H1 (cell line): ENCODE results near the gene EVPL. TPM values are rescaled to one million over a fixed set of nuclear protein-coding genes. Genes with fewer than 3 reads are reported as not detected.
A peak's percentile ranks its signal among the peaks of the same experiment; 100 is the strongest.

Experiments used
- CTCF ChIA-PET: fragments of 300-600 bp; sonication (Branson Sonifier 250); formaldehyde crosslinking; loops from one replicate; lab custom pipeline; 2021; ENCODE audit not compliant: partially characterized antibody; lab: Charles Lee
- POLR2A ChIA-PET: fragments of 300-600 bp; sonication (Branson Sonifier 250); formaldehyde crosslinking; loops from one replicate; lab custom pipeline; 2021; ENCODE audit warnings: inconsistent platforms; ENCODE audit not compliant: partially characterized antibody; lab: Charles Lee
- DNase-seq, 2 experiments: peaks; one replicate each; pipeline versions ENCODE4 v3.0.0 to v3.0.0-alpha.2; 2010 to 2022; ENCODE audit warnings: low spot score in 2 of 2, low read depth in 1 of 2, mixed read lengths in 1 of 2
- FAIRE-seq: peaks from 2 replicates; lab custom pipeline; 2011; peaks lifted over from hg19 to GRCh38; lab: Jason Lieb, UNC
- H2AFZ ChIP-seq: 2 replicates; pipeline ENCODE4 v1.8.1; 2012; ENCODE audit warnings: low read length, inconsistent platforms
- H2AK5ac ChIP-seq: 2 replicates; pipeline ENCODE4 v1.6.1; 2013; ENCODE audit warnings: low read depth, low read length
- H2BK120ac ChIP-seq: replicated peaks from 2 replicates; pipeline ENCODE3; 2013; ENCODE audit warnings: low read depth, low read length, inconsistent platforms
- H2BK12ac ChIP-seq: 2 replicates; pipeline ENCODE4 v1.6.1; 2013; ENCODE audit warnings: low read depth, low read length
- H2BK15ac ChIP-seq: 2 replicates; pipeline ENCODE4 v1.6.1; 2013; ENCODE audit warnings: low read length
- H2BK20ac ChIP-seq: 2 replicates; pipeline ENCODE4 v1.6.1; 2013; ENCODE audit warnings: low read length
- H2BK5ac ChIP-seq: 2 replicates; pipeline ENCODE4 v1.6.1; 2013; ENCODE audit warnings: low read depth, low read length
- H3K14ac ChIP-seq: 2 replicates; pipeline ENCODE4 v1.6.1; 2013; ENCODE audit warnings: inconsistent platforms; ENCODE audit not compliant: insufficient read length
- H3K18ac ChIP-seq: 2 replicates; pipeline ENCODE4 v1.6.1; 2013; ENCODE audit warnings: low read length; ENCODE audit errors: extremely low read depth
- H3K23ac ChIP-seq: 2 replicates; pipeline ENCODE4 v1.6.1; 2013; ENCODE audit warnings: inconsistent platforms; ENCODE audit not compliant: insufficient read length
- H3K23me2 ChIP-seq: 2 replicates; pipeline ENCODE4 v1.6.1; 2013; ENCODE audit warnings: low read depth, low read length
- H3K27ac ChIP-seq: 2 replicates; pipeline ENCODE4 v1.6.1; 2011; ENCODE audit warnings: low read depth, low read length, inconsistent platforms
- H3K27me3 ChIP-seq, 4 experiments: replicated peaks in 1 of 4; 1 replicate in 1 of 4; 2 replicates in 3 of 4; pipeline versions ENCODE4 v1.6.1 to v1.8.1; 2011 to 2013; ENCODE audit warnings: low read length in 3 of 4, mild to moderate bottlenecking in 3 of 4, inconsistent platforms in 2 of 4, mixed read lengths in 2 of 4, moderate library complexity in 1 of 4; ENCODE audit not compliant: control insufficient read depth in 3 of 4, insufficient read depth in 3 of 4; ENCODE audit errors: extremely low read depth in 1 of 4
- H3K36me3 ChIP-seq, 4 experiments: 2 replicates each; pipeline versions ENCODE4 v1.6.1 to v1.8.1; 2011 to 2013; ENCODE audit warnings: mild to moderate bottlenecking in 4 of 4, low read length in 3 of 4, moderate library complexity in 2 of 4, control low read depth in 1 of 4, inconsistent platforms in 1 of 4; ENCODE audit not compliant: insufficient read depth in 4 of 4, control insufficient read depth in 2 of 4
- H3K4ac ChIP-seq: replicated peaks from 2 replicates; pipeline ENCODE3; 2013; ENCODE audit warnings: low read length, low read depth, mixed read lengths, inconsistent platforms; ENCODE audit not compliant: insufficient read length
- H3K4me1 ChIP-seq, 4 experiments: replicated peaks in 1 of 4; 1 replicate in 1 of 4; 2 replicates in 3 of 4; pipeline versions ENCODE4 v1.6.1 to v1.8.1; 2011 to 2013; ENCODE audit warnings: low read length in 3 of 4, inconsistent platforms in 2 of 4, mixed read lengths in 1 of 4; ENCODE audit not compliant: insufficient read depth in 4 of 4, control insufficient read depth in 3 of 4
- H3K4me2 ChIP-seq, 2 experiments: 2 replicates each; pipeline versions ENCODE4 v1.6.1 to v1.8.1; 2011 to 2013; ENCODE audit warnings: low read depth in 2 of 2, low read length in 2 of 2, control low read depth in 1 of 2, inconsistent platforms in 1 of 2, mild to moderate bottlenecking in 1 of 2; ENCODE audit not compliant: insufficient read depth in 1 of 2
- H3K4me3 ChIP-seq, 4 experiments: fragments of 200-600, 300-600 bp in 1 of 4; sonication (generic), shearing (Covaris generic), sonication (Bioruptor Twin) in 1 of 4; 2 replicates each; pipeline versions ENCODE4 v1.5.1 to v1.8.1; 2011 to 2016; ENCODE audit warnings: low read length in 4 of 4, low read depth in 3 of 4, control low read depth in 2 of 4, inconsistent platforms in 2 of 4, mild to moderate bottlenecking in 2 of 4, mixed read lengths in 1 of 4, moderate library complexity in 1 of 4; ENCODE audit not compliant: insufficient read depth in 2 of 4; ENCODE audit errors: extremely low read depth in 1 of 4
- H3K56ac ChIP-seq: replicated peaks from 2 replicates; pipeline ENCODE3; 2013; ENCODE audit warnings: low read depth, mild to moderate bottlenecking, mixed read lengths, low read length, inconsistent platforms; ENCODE audit not compliant: insufficient read length
- H3K79me1 ChIP-seq: 2 replicates; pipeline ENCODE4 v1.6.1; 2013; ENCODE audit warnings: low read depth, low read length, control low read depth
- H3K79me2 ChIP-seq, 2 experiments: 2 replicates each; pipeline versions ENCODE4 v1.6.1 to v1.8.1; 2012 to 2013; ENCODE audit warnings: low read length in 2 of 2, mild to moderate bottlenecking in 2 of 2, inconsistent platforms in 1 of 2; ENCODE audit not compliant: insufficient read depth in 2 of 2, control insufficient read depth in 1 of 2
- H3K9ac ChIP-seq, 4 experiments: replicated peaks in 1 of 4; 1 replicate in 1 of 4; 2 replicates in 3 of 4; pipeline versions ENCODE4 v1.6.1 to v1.8.1; 2011 to 2013; ENCODE audit warnings: low read depth in 3 of 4, low read length in 3 of 4, control low read depth in 2 of 4, mild to moderate bottlenecking in 2 of 4, moderate library complexity in 2 of 4, inconsistent platforms in 1 of 4; ENCODE audit errors: extremely low read depth in 1 of 4
- H3K9me3 ChIP-seq, 2 experiments: 2 replicates each; pipeline versions ENCODE4 v1.6.1 to v1.8.1; 2012 to 2013; ENCODE audit warnings: mild to moderate bottlenecking in 2 of 2, moderate library complexity in 2 of 2, control low read depth in 1 of 2, inconsistent platforms in 1 of 2, low read depth in 1 of 2, low read length in 1 of 2, mixed read lengths in 1 of 2; ENCODE audit not compliant: insufficient read depth in 2 of 2
- H4K20me1 ChIP-seq, 2 experiments: replicated peaks in 1 of 2; 2 replicates each; pipeline versions ENCODE3 to v1.8.1; 2011 to 2013; ENCODE audit warnings: inconsistent platforms in 2 of 2, low read length in 2 of 2, mild to moderate bottlenecking in 1 of 2; ENCODE audit not compliant: insufficient read depth in 2 of 2, control insufficient read depth in 1 of 2
- H4K5ac ChIP-seq: 2 replicates; pipeline ENCODE4 v1.6.1; 2013; ENCODE audit warnings: low read length, low read depth, mixed read lengths, inconsistent platforms; ENCODE audit not compliant: insufficient read length
- H4K8ac ChIP-seq: 2 replicates; pipeline ENCODE4 v1.8.0; 2013; ENCODE audit warnings: mild to moderate bottlenecking, moderate library complexity, low read length, inconsistent platforms; ENCODE audit not compliant: insufficient read depth; ENCODE audit errors: extremely low read depth
- H4K91ac ChIP-seq: replicated peaks from 2 replicates; pipeline ENCODE3; 2013; ENCODE audit warnings: low read length, mixed read lengths, inconsistent platforms; ENCODE audit not compliant: insufficient read length
- E2F6 ChIP-seq: IDR thresholded peaks from 2 replicates; pipeline ENCODE4 v1.6.1; 2012; ENCODE audit warnings: inconsistent platforms
- KDM5A ChIP-seq: fragments of 200-600 bp; IDR thresholded peaks from 2 replicates; pipeline ENCODE4 v1.7.1; 2012; ENCODE audit warnings: mild to moderate bottlenecking, low read length, inconsistent platforms, mixed read lengths
- POLR2AphosphoS5 ChIP-seq: IDR thresholded peaks from 2 replicates; pipeline ENCODE4 v1.6.1; 2011; ENCODE audit warnings: low read depth, low read length
- WGBS, 2 experiments: shearing (Covaris generic) in 1 of 2; methylation state at CpG; one replicate each; pipeline versions ENCODE4 v1.1.6 to v1.1.7; 2013 to 2015; ENCODE audit warnings: low lambda C conversion rate in 2 of 2, mixed read lengths in 2 of 2, inconsistent platforms in 1 of 2, low coverage in 1 of 2, missing lambda C conversion rate in 1 of 2; ENCODE audit not compliant: insufficient replicate concordance in 2 of 2, insufficient coverage in 1 of 2, insufficient read length in 1 of 2; ENCODE audit errors: extremely low coverage in 1 of 2, missing lambda C conversion rate in 1 of 2; 5-methylcytosine and 5-hydroxymethylcytosine counted together
- polyA plus RNA-seq, 7 experiments: library from polyadenylated mRNA; depleted of rRNA in 3 of 7; stranded (reverse) in 5 of 7; unstranded in 2 of 7; fragments of >200 nt in 5 of 7; fragments of 200-250 nt in 2 of 7; gene quantifications; 1 replicate in 5 of 7; 2 replicates in 1 of 7; 4 replicates in 1 of 7; pipeline versions ENCODE4 v1.2.1 to v1.2.3, GENCODE V29; 2011 to 2013; ENCODE audit warnings: missing spikeins in 2 of 7, mixed read lengths in 2 of 7
- total RNA-seq: library from RNA; stranded (reverse); fragmentation: NEBNext Ultra II Directional; extraction: Animal tissue kit (Norgen Biotek cat#: 25700); gene quantifications from 2 replicates; pipeline ENCODE4 v1.2.1, GENCODE V29; 2021

Gene EVPL
- total and polyA plus RNA-seq, 2 of the 8 experiments (the other 6 are each of a cell fraction or from before 2014, with no cell fraction given): 0.20 to 0.99 TPM

- H4K91ac ChIP-seq: no peak overlapping the region
- no peak overlapping the region for H3K4ac ChIP-seq
- H3K79me1 ChIP-seq: no peaks in the 10 kb centered on the region
- H3K23me2 ChIP-seq: no peaks in the 10 kb centered on the region
- no peak overlapping the region for H2AK5ac ChIP-seq
- CTCF ChIA-PET: interaction anchor here (0.8 to 32.0 kb wide), 7 partner anchors 14 to 244 kb away, joined by 3 to 885 read pairs (median 6); partner anchors contain the start of genes CDK3, EVPL, MRPL38 and TRIM65
- no peak for TF ChIP-seq POLR2AphosphoS5
- no peak for TF ChIP-seq E2F6
- TF ChIP-seq KDM5A: no peak
- H3K18ac ChIP-seq: no peak overlapping the region
- H2BK120ac ChIP-seq: no peak overlapping the region
- H3K14ac ChIP-seq: no peak overlapping the region
- peak overlapping the region; percentile 45; the same call in 1 of the 2 replicates for H4K8ac ChIP-seq
- H3K4me1 ChIP-seq: peaks cover 0 to 2% (median under 1%) of the 10 kb centered on the region in 4 experiments; a peak in 3 of 7 replicates
- WGBS, 2 experiments: 92% methylated on average over 18 of the region's 21 CpGs; no CpG with 5 or more reads in 1 of the 2 experiments
- no peaks in the 10 kb centered on the region for H3K36me3 ChIP-seq
- no peak overlapping the region for H2BK12ac ChIP-seq
- H2BK20ac ChIP-seq: no peak overlapping the region
- no peak for DNase-seq
- H4K5ac ChIP-seq: no peak overlapping the region
- H3K9me3 ChIP-seq: no peaks in the 10 kb centered on the region
- no peak overlapping the region for H3K4me3 ChIP-seq
- no peaks in the 10 kb centered on the region; a peak in 1 of 7 replicates for H3K27me3 ChIP-seq
- POLR2A ChIA-PET: interaction anchor here (0.7 to 1.9 kb wide), 4 partner anchors 12 to 62 kb away, joined by 3 to 6 read pairs (median 3); no protein-coding TSS in a partner anchor
- H3K79me2 ChIP-seq: no peaks in the 10 kb centered on the region
- no peak overlapping the region for H3K56ac ChIP-seq
- no peak overlapping the region for H3K27ac ChIP-seq
- no peak overlapping the region for H3K23ac ChIP-seq
- H2AFZ ChIP-seq: no peak overlapping the region
- no peaks in the 10 kb centered on the region for H4K20me1 ChIP-seq
- no peak overlapping the region for H2BK5ac ChIP-seq
- FAIRE-seq: no peak
- H3K4me2 ChIP-seq: no peak overlapping the region
- no peak overlapping the region for H3K9ac ChIP-seq
- no peak overlapping the region for H2BK15ac ChIP-seq
These were observed 9.4 kb downstream of the EVPL start for GRCh38 chr17:76017481-76018339.
